Ecto neural progenitor cell (in vitro differentiated cells): Measurements from ENCODE around the gene NF2.

Experiments
- DNase-seq: peaks from one replicate; pipeline ENCODE4 v3.0.0-alpha.2; 2018; ENCODE audit warnings: low spot score

Gene NF2

DNA sequence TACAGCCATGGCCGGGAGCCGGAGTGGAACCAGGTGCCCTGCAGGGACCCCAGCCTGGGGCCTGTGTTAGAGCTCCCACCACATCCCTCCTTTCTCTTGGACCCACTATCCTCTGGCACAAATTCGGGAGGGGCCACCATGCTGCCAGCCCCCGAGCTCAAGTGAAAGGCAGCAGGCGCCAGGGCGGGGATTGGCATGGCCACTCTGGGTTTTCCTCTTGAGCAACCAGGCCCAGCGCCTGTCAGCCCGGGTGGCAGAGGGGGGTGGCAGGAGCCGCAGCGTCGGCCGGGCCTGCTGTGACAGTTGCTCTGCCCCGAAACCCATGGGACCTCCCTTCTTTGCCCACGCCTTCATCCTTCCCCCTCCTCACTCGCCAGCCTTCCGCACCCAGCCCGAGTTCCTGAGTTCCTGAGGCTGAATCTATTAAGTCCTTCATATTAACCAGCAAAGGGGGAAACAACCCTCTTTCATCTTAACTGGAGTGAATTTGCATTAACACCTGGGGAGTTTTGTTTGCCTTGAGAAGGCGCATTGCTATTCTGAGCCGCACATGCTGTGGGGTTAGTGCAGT, 99.6 kb downstream of the NF2 start:
- DNase-seq, result no peak

DNA sequence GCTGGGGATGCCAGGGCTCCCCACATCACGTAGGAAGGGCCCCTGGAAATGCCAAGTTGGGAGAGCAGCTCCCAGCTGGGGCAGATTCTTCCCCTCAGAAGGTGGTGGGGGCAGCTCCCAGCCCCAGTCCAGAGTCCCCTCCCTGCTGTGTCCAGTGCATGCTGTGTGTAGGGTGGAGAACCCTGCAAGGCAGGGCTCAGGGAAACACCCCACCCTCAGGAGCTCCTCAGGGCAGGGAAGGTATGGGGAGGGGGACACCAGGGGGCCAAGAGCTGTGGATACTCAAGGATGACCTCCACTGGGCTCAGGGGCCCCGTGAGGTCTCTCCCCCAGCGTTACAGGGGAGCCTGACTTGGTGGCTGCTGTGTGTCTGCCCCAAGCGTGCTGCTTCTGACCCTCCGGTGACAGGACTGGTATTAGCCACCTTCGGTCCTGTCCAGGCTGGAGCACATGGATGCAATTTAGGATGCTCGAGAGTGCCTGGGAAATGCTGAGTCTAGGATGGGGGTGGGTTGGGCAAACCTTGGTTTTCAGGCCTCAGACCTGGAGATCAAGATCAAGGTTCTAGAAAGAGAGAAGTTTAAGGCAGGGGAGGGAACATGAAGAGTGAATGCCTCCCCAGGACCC, 100.2 kb downstream of the NF2 start:
- DNase-seq, result no peak

DNA sequence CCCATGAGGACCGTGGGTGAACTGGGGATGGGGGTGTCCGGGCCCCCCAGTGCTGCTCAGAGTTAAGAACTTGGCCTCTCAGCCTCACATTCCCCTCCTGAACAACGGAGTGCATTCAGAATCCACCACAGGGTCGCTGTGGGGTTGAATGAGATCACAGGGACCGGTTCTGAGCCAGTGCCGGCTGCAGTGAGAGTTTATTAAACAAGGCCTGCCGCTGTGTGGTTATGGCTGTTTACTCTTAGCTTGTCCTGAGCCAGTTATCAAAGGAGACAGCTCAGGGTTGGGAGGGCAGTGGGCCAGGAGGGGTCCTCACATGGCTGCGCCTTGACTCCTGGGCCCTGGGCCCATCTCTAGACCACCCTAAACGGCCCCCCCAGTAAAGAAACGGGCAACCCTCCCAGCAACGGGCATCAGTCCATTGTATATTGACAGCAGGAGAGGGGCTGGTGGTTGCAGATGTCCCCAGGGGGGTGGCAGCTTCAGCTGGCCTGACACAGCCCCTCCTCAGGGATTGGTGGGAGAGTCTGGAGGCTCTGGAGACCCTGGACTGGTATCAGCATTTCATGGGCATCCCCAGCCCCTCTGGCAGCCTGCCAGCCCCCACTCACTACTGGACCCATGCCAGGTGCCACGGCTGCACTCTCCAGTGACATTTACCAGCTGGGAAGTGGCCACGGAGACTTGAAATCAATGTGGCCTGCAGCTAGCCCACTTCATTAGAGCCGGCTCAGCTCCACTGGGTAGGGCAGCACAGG, 101.3 kb downstream of the NF2 start:
- DNase-seq, result no peak

DNA sequence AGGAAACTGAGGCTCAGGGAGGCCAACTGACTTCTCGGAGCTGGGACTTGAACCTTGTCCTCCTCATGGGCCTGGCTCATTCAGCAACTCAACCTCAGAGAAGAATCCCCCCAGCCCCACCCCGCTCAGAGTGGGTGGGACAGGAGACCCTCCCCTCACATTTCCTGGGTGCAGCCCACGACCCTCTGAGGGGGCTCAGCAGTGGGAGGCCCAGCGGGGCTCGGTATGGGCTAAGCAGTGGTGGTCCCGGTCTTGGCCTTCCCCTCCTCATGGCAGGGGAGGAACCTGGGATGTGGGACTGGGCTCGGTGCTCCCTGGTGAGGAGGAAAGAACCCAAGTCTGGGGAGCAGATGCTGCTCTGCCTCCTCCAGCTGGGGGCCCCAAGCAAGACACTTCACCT, 102.2 kb downstream of the NF2 start:
- DNase-seq, result no peak

GRCh38 chr22:29706486-29706885, 103.1 kb downstream of the NF2 start:
- DNase-seq, result no peak

DNA sequence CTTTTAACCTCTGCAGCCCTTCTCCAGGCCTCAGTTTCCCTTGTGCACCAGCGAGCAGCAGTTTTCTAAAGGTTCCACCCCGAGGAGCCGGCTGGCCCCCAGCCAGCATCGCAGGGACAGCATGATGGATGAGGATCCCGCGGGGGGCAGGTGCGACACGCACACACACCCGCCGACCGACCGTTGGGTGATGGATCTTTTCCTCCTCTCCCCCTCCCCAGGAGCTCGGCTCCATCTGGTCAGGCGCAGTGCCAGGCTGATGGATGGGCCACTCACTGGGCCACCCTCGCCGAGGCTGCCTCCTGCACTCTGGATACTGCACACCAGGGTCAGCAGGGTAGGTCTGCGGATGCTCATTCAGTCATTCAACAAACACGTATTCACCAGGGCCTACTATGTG, 103.6 kb downstream of the NF2 start:
- DNase-seq, result no peak

DNA sequence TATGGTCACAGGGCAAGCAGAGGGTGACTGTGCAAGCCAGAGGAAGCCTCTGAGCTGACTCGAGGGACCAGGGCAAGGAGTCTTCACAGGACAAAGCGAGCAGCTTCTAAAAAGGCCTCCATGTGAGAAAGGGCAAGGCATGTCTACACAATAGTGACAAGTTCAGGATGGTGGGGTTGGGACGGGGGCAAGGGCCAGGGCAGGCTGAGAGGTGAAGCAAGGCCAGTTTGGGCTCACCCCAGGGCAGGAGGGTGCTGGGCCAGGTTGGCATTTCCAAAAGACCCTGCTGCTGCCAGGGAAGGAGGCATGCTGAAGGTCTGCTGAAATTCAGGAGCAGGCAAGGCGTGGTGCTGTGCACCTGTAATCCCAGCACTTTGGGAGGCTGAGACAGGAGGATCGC, 104.0 kb downstream of the NF2 start:
- no peak for DNase-seq

- DNase-seq, result no peak
These were observed 106.8 kb downstream of the NF2 start for GRCh38 chr22:29710193-29710592.

DNA sequence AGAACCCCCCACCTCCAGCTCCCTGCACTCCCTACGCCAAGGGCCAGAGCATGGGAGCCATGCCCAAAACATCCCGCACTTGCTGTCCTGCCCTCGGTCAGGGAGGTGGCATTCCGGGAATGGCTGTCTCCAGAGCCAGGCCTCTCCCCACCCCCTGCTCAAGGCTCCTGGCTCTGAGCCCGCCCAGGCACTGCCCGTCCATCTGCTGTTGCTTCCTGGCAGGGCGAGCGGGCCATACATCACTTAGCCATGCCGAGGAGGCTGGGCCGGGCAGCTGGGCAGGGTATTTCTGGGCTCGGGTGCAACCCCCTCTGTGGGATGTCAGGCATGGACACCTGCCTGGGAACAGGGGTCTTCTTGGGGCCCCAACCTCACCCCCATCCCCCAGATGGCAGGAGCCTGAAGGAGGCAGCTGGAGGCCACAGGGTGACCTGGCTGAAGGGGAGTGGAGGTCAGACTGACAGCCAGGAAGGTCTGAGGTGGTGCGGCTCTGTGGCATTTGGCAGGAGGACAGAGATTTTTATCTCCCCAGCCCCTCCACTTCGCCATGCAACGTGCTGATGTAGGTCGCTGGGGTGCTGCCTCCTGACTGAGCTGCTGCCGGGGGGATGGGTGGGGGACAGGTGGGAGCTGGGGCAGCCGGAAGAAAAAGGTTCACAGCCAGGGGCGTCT, 107.6 kb downstream of the NF2 start:
- DNase-seq, result no peak

- DNase-seq, result no peak
These were observed 108.7 kb downstream of the NF2 start for GRCh38 chr22:29712119-29712518.

DNA sequence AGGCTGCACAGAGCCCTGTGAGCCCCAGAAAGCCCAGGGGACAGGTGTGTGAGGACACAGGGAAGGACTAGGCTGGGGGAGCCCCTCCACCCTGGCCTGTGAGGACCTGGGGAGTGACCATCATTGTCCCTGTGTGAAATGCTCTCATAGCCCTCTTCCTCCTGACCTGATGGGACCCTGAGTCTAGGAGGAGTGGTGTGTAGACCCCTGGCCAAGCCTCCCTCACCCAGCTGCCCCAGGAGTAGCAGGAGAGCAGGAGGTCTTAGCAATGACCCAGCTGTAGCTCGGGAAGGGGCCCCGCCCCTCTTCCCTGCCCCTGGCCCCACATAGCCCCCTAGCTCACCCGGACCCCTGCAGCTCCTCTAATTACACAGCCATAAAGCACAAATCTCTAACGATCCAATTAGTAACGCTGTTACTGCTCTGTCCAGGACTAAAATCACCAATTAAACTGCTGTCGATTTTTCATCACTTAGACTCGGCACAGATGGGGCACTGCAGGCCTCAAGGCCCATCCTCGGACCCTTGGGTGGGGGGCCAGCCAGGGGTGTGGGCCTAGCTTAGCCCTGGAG, 109.8 kb downstream of the NF2 start:
- DNase-seq, result no peak

DNA sequence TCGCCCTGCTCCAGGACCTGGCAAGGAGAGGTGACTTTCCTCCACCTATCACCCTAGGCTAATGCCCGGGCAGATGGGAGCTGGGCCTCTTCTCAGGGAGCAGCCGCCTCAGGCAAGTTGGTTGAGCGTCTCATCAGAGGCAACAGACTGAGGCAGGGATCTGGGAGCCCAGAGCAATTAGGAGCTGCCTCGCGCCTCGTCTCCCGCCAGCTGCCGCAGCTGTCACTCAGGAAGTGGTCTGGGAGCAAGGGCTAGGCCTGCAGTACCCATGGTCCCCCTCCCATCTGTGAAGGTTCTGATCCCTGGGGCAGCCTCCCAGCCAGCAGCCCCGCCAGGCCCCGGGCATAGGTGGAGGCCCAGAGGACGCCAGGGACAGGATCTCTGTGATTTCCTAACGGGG, 111.8 kb downstream of the NF2 start:
- no peak for DNase-seq

DNA sequence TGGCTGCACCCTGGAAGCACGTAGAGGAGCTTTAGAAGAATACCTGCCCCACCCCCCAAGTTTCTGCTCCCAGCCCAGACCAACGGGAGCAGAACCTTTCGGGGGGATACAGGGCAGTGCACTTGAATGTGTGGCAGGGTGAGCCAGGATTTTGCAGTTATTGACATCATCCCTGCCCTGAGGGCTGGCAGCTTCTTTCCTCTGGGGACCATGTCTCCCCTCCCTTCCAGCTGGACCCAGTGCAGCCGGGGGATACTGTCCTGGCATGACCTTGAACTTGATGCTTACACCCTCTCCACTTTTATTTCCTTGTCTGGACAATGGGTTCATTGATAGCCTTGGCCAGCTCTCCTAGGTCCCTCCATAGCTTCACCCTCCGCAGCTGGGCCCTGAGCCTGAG, 112.3 kb downstream of the NF2 start:
- DNase-seq, result no peak

GRCh38 chr22:29716814-29717545, 113.5 kb downstream of the NF2 start:
- peak; percentile 90 for DNase-seq

- DNase-seq, result no peak
These were observed 114.4 kb downstream of the NF2 start for GRCh38 chr22:29717789-29718188.

DNA sequence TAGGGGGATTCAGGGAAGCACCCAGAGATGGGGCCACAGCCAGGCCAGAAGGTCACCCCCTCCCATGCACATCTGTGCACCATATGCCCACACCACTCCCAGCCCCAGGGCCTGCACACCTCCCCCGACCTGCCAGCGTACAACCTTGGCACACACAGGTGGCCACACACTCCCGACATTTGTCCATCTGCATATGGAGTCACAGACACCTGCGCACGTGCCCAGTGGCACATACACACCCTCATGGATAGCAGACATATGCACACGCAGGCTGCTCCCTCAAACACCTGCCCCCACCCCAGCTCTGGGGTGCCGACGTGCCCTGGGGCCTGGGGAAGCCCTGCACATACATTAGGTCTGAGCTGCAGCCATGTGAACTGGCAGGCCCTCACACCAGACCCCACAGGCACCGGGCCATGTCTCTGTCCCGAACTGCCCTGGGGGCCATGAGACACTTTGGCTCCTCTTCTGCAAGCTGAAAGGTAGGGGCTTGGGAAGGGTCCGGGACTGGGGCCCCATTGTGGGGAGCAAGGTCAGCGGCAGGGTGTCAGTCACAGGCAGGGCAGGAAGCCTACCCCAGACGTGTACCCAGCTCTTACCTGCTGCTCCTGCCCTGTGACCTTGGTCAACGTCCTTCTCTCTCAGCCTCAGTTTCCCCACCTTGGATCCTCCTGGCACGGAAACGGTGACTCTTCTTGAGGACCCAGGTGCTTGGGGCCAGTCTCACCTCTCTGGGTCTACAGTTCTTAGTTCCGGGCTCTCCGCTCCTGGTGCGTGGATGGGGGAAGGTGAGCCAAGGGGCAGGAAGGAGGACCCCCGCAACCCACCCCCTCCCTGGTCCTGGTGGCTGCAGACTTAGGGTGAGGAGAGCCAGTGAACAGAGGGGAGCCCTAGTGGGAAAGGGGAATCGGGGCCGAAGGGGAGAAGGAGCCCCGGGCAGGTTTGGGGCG, 115.8 kb downstream of the NF2 start:
- no peak for DNase-seq

DNA sequence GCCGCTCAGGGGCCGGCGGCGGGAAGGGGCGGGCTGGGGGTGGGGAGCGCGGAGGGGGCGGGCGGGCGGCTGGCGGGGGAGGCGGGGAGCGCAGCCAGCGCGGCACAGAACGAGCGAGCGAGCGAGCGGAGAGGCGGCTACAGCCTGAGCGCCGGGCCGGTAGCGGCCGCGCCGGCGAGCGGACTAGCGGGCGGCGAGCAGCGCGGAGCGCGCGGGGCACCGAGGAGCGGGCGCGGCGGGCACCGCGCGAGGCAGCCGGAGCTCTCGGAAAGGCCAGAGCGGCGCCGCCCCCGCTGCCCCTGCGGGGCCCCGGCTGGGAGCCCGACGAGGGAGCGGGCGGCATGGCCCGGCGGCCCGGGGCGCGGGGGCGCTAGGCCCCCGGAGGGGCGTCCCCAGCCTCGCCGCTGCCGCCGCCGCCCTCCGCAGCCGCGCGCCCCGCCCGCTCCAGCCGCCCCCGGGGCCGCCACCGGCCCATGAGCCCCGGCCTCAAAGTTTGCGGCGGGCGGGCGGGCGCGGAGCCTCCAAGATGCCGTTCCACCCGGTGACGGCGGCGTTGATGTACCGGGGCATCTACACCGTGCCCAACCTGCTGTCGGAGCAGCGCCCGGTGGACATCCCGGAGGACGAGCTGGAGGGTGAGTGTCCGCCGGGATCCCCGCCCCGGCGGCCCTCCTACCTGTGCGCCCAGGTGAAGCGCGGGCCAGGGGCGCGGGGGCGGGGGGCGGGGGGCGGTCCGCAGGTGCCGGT, 116.6 kb downstream of the NF2 start, which contains the start of gene CABP7:
CABP7 (plus strand) TSS at position 105 of the 747 bp plus-strand sequence; CDS start at position 527, 422 bp downstream.
- DNase-seq, result no peak

- no peak for DNase-seq
These were observed 117.4 kb downstream of the NF2 start for GRCh38 chr22:29720811-29721323.

GRCh38 chr22:29722151-29722550, 118.7 kb downstream of the NF2 start:
- no peak for DNase-seq

- no peak for DNase-seq
These were observed 119.2 kb downstream of the NF2 start for GRCh38 chr22:29722587-29722986.
